Heart left ventricle (tissue), 13 donors: ENCODE measurements around the gene ATP6AP2.

Experiments used
- CTCF ChIP-seq, 12 donors: fragments of 200-600 bp; sonication (generic) in 4 of 12; IDR thresholded peaks; one replicate each; pipeline versions ENCODE4 v1.5.0 to v1.8.0; 2018 to 2022; ENCODE audit warnings: antibody characterized with exemption in 12 of 12, mild to moderate bottlenecking in 5 of 12
- POLR2A ChIP-seq, 2 donors: fragments of 450-650 bp; IDR thresholded peaks; one replicate each; pipeline ENCODE4 v1.6.1; 2017; ENCODE audit warnings: antibody characterized with exemption in 2 of 2, mild to moderate bottlenecking in 2 of 2, moderate library complexity in 2 of 2
- donor health status: ischemic (EF 13 %, LVEDD 7.1; RV severe dilation, severe dysfunction).
- donor health status: DM: no; HTN: yes; CAD: no.
- donor health status: DM: no; HTN: no; CAD: no.
- donor health status: ischemic (EF 25% LVEDD 6.9; RV normal size, moderate dysfunction).
- donor health status: ischemic (EF 25% LVEDD 5.7; RV mildly dilated, moderate dysfunction).
- donor health status: ischemic (EF 35%, LVEDD 5.7; RV mildly dilated, moderate dysfunction).
- donor health status: nonischemic (EF 11% LVEDD 7.7; RV severe dilation, severe dysfunction).
- donor health status: DM: yes; HTN: yes; CAD: no.
- donor health status: PGD.
- donor health status: ischemic (EF 29% LVEDD 5.4; RV normal size, mild dysfunction).
- donor health status: nonischemic (EF 23%, LVEDD 6.1; RV moderate dilation, normal function).

GRCh38 chrX:40542972-40543371 lies 37.8 kb upstream of the ATP6AP2 start:
- TF ChIP-seq POLR2A (IDR thresholded peaks at IDR 0.05), result no peak
- no peak for TF ChIP-seq CTCF (IDR thresholded peaks at IDR 0.05)
